Forelimb muscle (tissue), 1 donor: ENCODE results near the gene TSHZ1. TPM values are rescaled to one million over a fixed set of nuclear protein-coding genes. Genes with fewer than 3 reads are reported as not detected.

Source experiments
- polyA plus RNA-seq: library from polyadenylated mRNA; unstranded; fragments of 120-200 nt; gene quantifications from one replicate; pipeline ENCODE4 v1.2.1, GENCODE V29; 2013; ENCODE audit not compliant: insufficient read length

The TSHZ1 gene
- polyA plus RNA-seq, 1 donor, result 22.7 TPM

Other genes with a start within 250 kb of the TSHZ1 start
- gene PTGR3, start 1.7 kb upstream of the TSHZ1 start, polyA plus RNA-seq, result 40.0 TPM
- gene SMIM21, start 216.9 kb downstream of the TSHZ1 start, polyA plus RNA-seq, result not detected